Pericardium fibroblast (primary cell): ENCODE measurements around the gene MZT1. TPM values are rescaled to one million over a fixed set of nuclear protein-coding genes. Genes with fewer than 3 reads are reported as not detected.

Experiments used
- total RNA-seq: library from RNA; depleted of rRNA; stranded (reverse); fragments of >200 nt; gene quantifications from 2 replicates; pipeline ENCODE4 v1.2.3, GENCODE V29; 2015

The MZT1 gene, protein sequence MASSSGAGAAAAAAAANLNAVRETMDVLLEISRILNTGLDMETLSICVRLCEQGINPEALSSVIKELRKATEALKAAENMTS
- total RNA-seq: 2.7 and 4.4 TPM in 2 replicates

DNA sequence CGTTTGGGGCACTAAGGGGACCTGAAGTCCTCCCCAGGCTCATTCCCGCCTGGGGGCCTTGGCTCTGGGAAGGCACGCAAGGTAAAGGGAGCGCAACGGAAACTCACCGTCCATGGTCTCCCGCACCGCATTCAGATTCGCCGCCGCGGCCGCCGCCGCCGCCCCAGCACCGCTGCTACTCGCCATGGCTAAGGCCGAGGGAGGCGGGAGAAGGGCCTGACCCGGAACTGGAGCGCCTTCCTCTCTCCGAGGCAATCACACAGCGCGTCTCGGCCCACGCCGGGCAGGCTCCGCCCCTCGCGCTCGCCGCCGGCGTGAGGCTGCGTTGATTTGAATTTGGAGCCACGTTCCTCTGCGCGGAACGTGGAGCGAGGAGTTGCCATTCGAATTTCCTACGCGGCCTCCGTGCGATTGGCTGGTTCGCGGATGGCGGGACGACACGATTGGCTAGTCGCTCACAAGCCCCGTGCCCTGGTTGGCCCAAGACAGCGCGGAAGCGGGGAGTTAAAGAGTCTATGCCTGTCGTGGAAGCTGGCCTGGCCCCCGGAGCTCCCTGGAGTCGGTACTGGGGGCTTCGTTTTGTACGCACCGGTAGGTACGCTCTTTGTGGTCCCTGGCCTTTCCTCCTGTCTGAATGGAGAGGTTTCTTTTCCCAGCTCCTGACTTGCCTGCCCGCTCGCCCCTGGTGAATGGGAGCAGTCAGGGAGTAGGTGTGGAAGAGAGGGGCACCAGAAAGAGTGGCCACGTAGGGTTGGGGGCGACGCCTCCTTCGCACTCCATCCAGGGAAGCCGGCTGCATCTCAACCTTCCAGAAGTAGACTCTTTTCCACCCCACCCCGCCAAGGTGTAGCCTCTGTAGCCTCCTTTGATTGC lies at the start of gene MZT1, which contains the start of gene BORA:
MZT1 (minus strand) TSS at position 213 of the 873 bp plus-strand sequence; CDS start at position 186, 27 bp downstream.
BORA (plus strand) TSS at position 507 of the 873 bp plus-strand sequence. CDS start 1,018 bp downstream, outside the sequence.

Other genes with a start within 250 kb of the MZT1 start
- gene BORA, start 294 bp upstream of the MZT1 start, total RNA-seq: 2.8 and 3.0 TPM in 2 replicates
- gene DIS3, start 54.3 kb upstream of the MZT1 start, total RNA-seq: 16.8 and 24.6 TPM in 2 replicates
- gene PIBF1, start 54.5 kb upstream of the MZT1 start, total RNA-seq: 8.9 and 12.1 TPM in 2 replicates